Tongue (tissue), 2 donors: ENCODE results near the gene FAM186B. TPM values are rescaled to one million over a fixed set of nuclear protein-coding genes. Genes with fewer than 3 reads are reported as not detected.
A peak's percentile ranks its signal among the peaks of the same experiment; 100 is the strongest.

Source experiments
- DNase-seq: peaks from one replicate; pipeline ENCODE4 v3.0.0-alpha.2; 2015
- total RNA-seq: library from RNA; depleted of rRNA; stranded (reverse); fragments of >200 nt; gene quantifications from one replicate; pipeline ENCODE4 v1.2.3, GENCODE V29; 2014

The FAM186B gene
- total RNA-seq, 1 donor from 2014 or later, result 0.82 TPM

GRCh38 chr12:49609059-49609874 lies 3.8 kb upstream of the FAM186B start:
- DNase-seq, result no peak

- no peak for DNase-seq
Observed at GRCh38 chr12:49604856-49605255, 583 bp downstream of the FAM186B start.

GRCh38 chr12:49603721-49604120 lies 1.7 kb downstream of the FAM186B start:
- no peak for DNase-seq

- no peak for DNase-seq
Observed at GRCh38 chr12:49599961-49600360, 5.5 kb downstream of the FAM186B start.

GRCh38 chr12:49598527-49598926 lies 6.9 kb downstream of the FAM186B start:
- no peak for DNase-seq

- DNase-seq, result no peak
Observed at GRCh38 chr12:49588721-49589516, 16.5 kb downstream of the FAM186B start.

- DNase-seq, result no peak
Observed at GRCh38 chr12:49588281-49588680, 17.2 kb downstream of the FAM186B start.

- no peak for DNase-seq
Observed at GRCh38 chr12:49587174-49587908, 18.1 kb downstream of the FAM186B start.

GRCh38 chr12:49585477-49586459 lies 19.7 kb downstream of the FAM186B start:
- DNase-seq, result no peak

GRCh38 chr12:49584591-49584990 lies 20.8 kb downstream of the FAM186B start:
- no peak for DNase-seq

- DNase-seq, result peak; percentile 93
Observed at GRCh38 chr12:49583366-49584094, 21.9 kb downstream of the FAM186B start.

GRCh38 chr12:49582850-49583249 lies 22.6 kb downstream of the FAM186B start:
- peak; percentile 44 for DNase-seq

- DNase-seq, result no peak
Observed at GRCh38 chr12:49582201-49582600, 23.2 kb downstream of the FAM186B start.

GRCh38 chr12:49580572-49581535 lies 24.6 kb downstream of the FAM186B start:
- DNase-seq, result peak; percentile 92

GRCh38 chr12:49578471-49579112 lies 26.8 kb downstream of the FAM186B start:
- no peak for DNase-seq

- no peak for DNase-seq
Observed at GRCh38 chr12:49577589-49578315, 27.7 kb downstream of the FAM186B start.

GRCh38 chr12:49568442-49569162 lies 36.8 kb downstream of the FAM186B start:
- DNase-seq, result no peak
